Esophagus squamous epithelium (tissue), 5 donors: ENCODE results near the gene BTBD10. TPM values are rescaled to one million over a fixed set of nuclear protein-coding genes. Genes with fewer than 3 reads are reported as not detected.

Experiments
- DNase-seq: peaks from one replicate; lab custom pipeline; 2025; lab: John Stamatoyannopoulos, UW
- H3K27ac ChIP-seq, 4 donors: fragments of 200-600 bp; sonication (generic); one replicate each; pipeline ENCODE4 v1.5.1; 2016 to 2019; ENCODE audit warnings: mild to moderate bottlenecking in 1 of 4
- H3K27me3 ChIP-seq, 4 donors: fragments of 200-600 bp; sonication (generic); 1 replicate in 3 of 4; 2 replicates in 1 of 4; pipeline versions ENCODE4 v1.5.1 to v1.6.0; 2017 to 2021; ENCODE audit warnings: antibody characterized with exemption in 1 of 4
- H3K36me3 ChIP-seq, 3 donors: fragments of 200-600 bp; sonication (generic); one replicate each; pipeline ENCODE4 v1.5.1; 2016 to 2019
- H3K4me1 ChIP-seq, 3 donors: fragments of 200-600 bp; sonication (generic); one replicate each; pipeline ENCODE4 v1.5.1; 2017 to 2019
- H3K4me3 ChIP-seq, 4 donors: fragments of 200-600 bp; sonication (generic); 1 replicate in 3 of 4; 2 replicates in 1 of 4; pipeline ENCODE4 v1.5.1; 2016 to 2019; ENCODE audit warnings: mild to moderate bottlenecking in 2 of 4, moderate library complexity in 1 of 4
- H3K9me3 ChIP-seq, 3 donors: fragments of 200-600 bp; sonication (generic); one replicate each; pipeline ENCODE4 v1.5.1; 2016 to 2019
- CTCF ChIP-seq, 6 experiments: fragments of 450-650 bp in 4 of 6; fragments of 200-600 bp in 2 of 6; sonication (generic) in 2 of 6; IDR thresholded peaks; one replicate each; pipeline ENCODE4 v1.5.1; 2016 to 2019; ENCODE audit warnings: antibody characterized with exemption in 6 of 6, mild to moderate bottlenecking in 4 of 6, moderate library complexity in 4 of 6
- POLR2A ChIP-seq, 4 donors: fragments of 450-650 bp; IDR thresholded peaks; one replicate each; pipeline ENCODE4 v1.6.1; 2017; ENCODE audit warnings: antibody characterized with exemption in 4 of 4, mild to moderate bottlenecking in 4 of 4, moderate library complexity in 3 of 4
- WGBS, 2 donors: methylation state at CpG; one replicate each; pipeline ENCODE4 v1.1.5; 2018; 5-methylcytosine and 5-hydroxymethylcytosine counted together
- intact Hi-C: fragments of 100-400 bp; cut with DNase I; formaldehyde crosslinking; loops from one replicate; pipeline ENCODE4 v1.15.0; 2022
- total RNA-seq, 4 donors: library from RNA; depleted of rRNA; stranded (reverse); fragments of >200 nt; gene quantifications; one replicate each; pipeline ENCODE4 v1.1.0, GENCODE V29; 2016
- donor health status: DM: yes; HTN: yes; CAD: no.

Gene BTBD10
- total RNA-seq, 4 donors from 2014 or later = 45.3 to 56.7 (median 54.0) TPM

- Histone ChIP-seq H3K27me3 (no peaks in the 10 kb centered on the region), H3K4me3 (no peak overlapping the region), H3K27ac (no peak overlapping the region), H3K9me3 (no peaks in the 10 kb centered on the region), H3K36me3 (peaks cover 0 to 6% (median 4%) of the 10 kb centered on the region in 3 donors), H3K4me1 (peaks cover 4 to 32% (median 6%) of the 10 kb centered on the region in 3 donors)
- intact Hi-C loops = loop anchor here (5.0 kb wide), 2 partner anchors 87 to 132 kb away; no protein-coding TSS in a partner anchor
- WGBS, 2 donors = 64 to 65% methylated on average over 8 to 9 of the region's 10 CpGs
- DNase-seq = no peak
- TF ChIP-seq CTCF (IDR thresholded peaks at IDR 0.05) = peak; percentile 54 to 88 (median 80)
- no peak for TF ChIP-seq POLR2A (IDR thresholded peaks at IDR 0.05)
Observed at GRCh38 chr11:13343931-13344717, 118.9 kb downstream of the BTBD10 start.

- no peak overlapping the region for H3K4me3 ChIP-seq
- no peak overlapping the region for H3K27ac ChIP-seq
- no peak for TF ChIP-seq POLR2A (IDR thresholded peaks at IDR 0.05)
- TF ChIP-seq CTCF (IDR thresholded peaks at IDR 0.05) = no peak
- no peak for DNase-seq
- 84 to 92% methylated on average over 4 of the region's 4 CpGs for WGBS, 2 donors
- peaks cover 0 to 6% (median 4%) of the 10 kb centered on the region in 3 donors for H3K36me3 ChIP-seq
- H3K9me3 ChIP-seq = no peaks in the 10 kb centered on the region
- H3K27me3 ChIP-seq = no peaks in the 10 kb centered on the region
- intact Hi-C loops = loop anchor here (5.0 kb wide), 2 partner anchors 86 to 131 kb away; no protein-coding TSS in a partner anchor
- H3K4me1 ChIP-seq = peaks cover 11 to 39% (median 16%) of the 10 kb centered on the region in 3 donors
Observed at GRCh38 chr11:13343067-13343466, 120.0 kb downstream of the BTBD10 start.

GRCh38 chr11:13341026-13341425 lies 122.0 kb downstream of the BTBD10 start:
- intact Hi-C loops = loop anchor here (5.0 kb wide), 2 partner anchors 84 to 129 kb away; no protein-coding TSS in a partner anchor
- H3K27me3 ChIP-seq = no peaks in the 10 kb centered on the region
- no peak overlapping the region for H3K27ac ChIP-seq
- 53 to 60% methylated on average over 3 to 5 of the region's 5 CpGs for WGBS, 2 donors
- peaks cover 11 to 40% (median 21%) of the 10 kb centered on the region in 3 donors for H3K4me1 ChIP-seq
- H3K9me3 ChIP-seq = no peaks in the 10 kb centered on the region
- DNase-seq = no peak
- H3K4me3 ChIP-seq = no peak overlapping the region
- H3K36me3 ChIP-seq = peaks cover 0 to 6% (median 4%) of the 10 kb centered on the region in 3 donors
- TF ChIP-seq POLR2A (IDR thresholded peaks at IDR 0.05) = no peak
- no peak for TF ChIP-seq CTCF (IDR thresholded peaks at IDR 0.05)

GRCh38 chr11:13339195-13340153 lies 123.5 kb downstream of the BTBD10 start:
- H3K4me1 ChIP-seq = peaks cover 11 to 52% (median 21%) of the 10 kb centered on the region in 3 donors
- H3K27me3 ChIP-seq = no peaks in the 10 kb centered on the region
- no peak overlapping the region for H3K4me3 ChIP-seq
- H3K36me3 ChIP-seq = peaks cover 0 to under 1% (median 0%) of the 10 kb centered on the region in 3 donors
- intact Hi-C loops = loop anchor here (5.0 kb wide), 2 partner anchors 82 to 127 kb away; no protein-coding TSS in a partner anchor
- DNase-seq = no peak
- TF ChIP-seq CTCF (IDR thresholded peaks at IDR 0.05) (no peak), POLR2A (IDR thresholded peaks at IDR 0.05) (no peak)
- H3K27ac ChIP-seq = peak overlapping the region in 3 of 4 donors; percentile 17 to 58 (median 55)
- no peaks in the 10 kb centered on the region for H3K9me3 ChIP-seq
- WGBS, 2 donors = 37 to 51% methylated on average over 11 of the region's 11 CpGs
